ENCODE data around the gene NAV3.

Gene NAV3

DNA sequence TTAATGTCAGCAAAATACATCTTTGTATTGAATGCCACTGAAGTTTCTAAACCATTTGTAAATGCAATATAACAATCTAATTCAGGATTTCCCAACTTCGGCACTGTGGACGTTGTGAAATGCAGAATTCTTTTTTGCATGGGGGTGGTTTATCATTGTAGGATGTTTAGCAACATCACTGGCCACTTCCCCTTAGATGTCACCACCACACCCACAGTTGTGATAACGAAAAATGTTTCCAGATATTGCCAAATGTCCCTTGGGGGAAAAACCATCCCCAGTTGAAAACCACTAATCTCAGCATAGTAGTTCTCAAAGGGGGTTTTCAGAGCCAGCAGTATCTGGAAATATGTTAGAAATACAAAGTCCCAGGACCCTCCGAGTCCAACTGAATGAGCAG is 203.3 kb downstream of the NAV3 start:
- Histone ChIP-seq H2AFZ (ENCODE audit: low read length) (no peak overlapping the region), H3K79me2 (ENCODE audit: insufficient read depth, low read length) (no peaks in the 10 kb centered on the region), H3K9me2 (replicated peaks; ENCODE audit: low read depth, low read length) (no peaks in the 10 kb centered on the region), H3K36me3 (ENCODE audit: insufficient read depth, low read length) (no peaks in the 10 kb centered on the region), H4K20me1 (ENCODE audit: insufficient read depth, low read length, poor library complexity, severe bottlenecking) (no peaks in the 10 kb centered on the region), H3F3A (ENCODE audit: low read depth) (no peaks in the 10 kb centered on the region), H3K4me1 (ENCODE audit: insufficient read depth, low read length, poor library complexity, severe bottlenecking) (no peaks in the 10 kb centered on the region), H3K4me3 (ENCODE audit: low read length, poor library complexity, severe bottlenecking) (no peak overlapping the region), H3K9ac (ENCODE audit: low read depth, low read length, poor library complexity, severe bottlenecking) (no peak overlapping the region), H3K9me3 (ENCODE audit: insufficient read depth, low read depth, low read length) (no peaks in the 10 kb centered on the region), H3K27me3 (ENCODE audit: insufficient read depth, low read length, poor library complexity, severe bottlenecking) (no peaks in the 10 kb centered on the region), H3K4me2 (ENCODE audit: low read depth, low read length, poor library complexity, severe bottlenecking) (no peak overlapping the region)
- TF ChIP-seq EZH2phosphoT487 (IDR thresholded peaks at IDR 0.05; ENCODE audit: borderline replicate concordance): no peak
- TF ChIP-seq, protein P1, sequence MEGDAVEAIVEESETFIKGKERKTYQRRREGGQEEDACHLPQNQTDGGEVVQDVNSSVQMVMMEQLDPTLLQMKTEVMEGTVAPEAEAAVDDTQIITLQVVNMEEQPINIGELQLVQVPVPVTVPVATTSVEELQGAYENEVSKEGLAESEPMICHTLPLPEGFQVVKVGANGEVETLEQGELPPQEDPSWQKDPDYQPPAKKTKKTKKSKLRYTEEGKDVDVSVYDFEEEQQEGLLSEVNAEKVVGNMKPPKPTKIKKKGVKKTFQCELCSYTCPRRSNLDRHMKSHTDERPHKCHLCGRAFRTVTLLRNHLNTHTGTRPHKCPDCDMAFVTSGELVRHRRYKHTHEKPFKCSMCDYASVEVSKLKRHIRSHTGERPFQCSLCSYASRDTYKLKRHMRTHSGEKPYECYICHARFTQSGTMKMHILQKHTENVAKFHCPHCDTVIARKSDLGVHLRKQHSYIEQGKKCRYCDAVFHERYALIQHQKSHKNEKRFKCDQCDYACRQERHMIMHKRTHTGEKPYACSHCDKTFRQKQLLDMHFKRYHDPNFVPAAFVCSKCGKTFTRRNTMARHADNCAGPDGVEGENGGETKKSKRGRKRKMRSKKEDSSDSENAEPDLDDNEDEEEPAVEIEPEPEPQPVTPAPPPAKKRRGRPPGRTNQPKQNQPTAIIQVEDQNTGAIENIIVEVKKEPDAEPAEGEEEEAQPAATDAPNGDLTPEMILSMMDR (conservative IDR thresholded peaks at IDR 0.05; ENCODE audit: low read length): no peak

- no peak overlapping the region for H3K4me3 ChIP-seq (ENCODE audit: low read length, poor library complexity, severe bottlenecking)
- H3K9ac ChIP-seq (ENCODE audit: low read depth, low read length, poor library complexity, severe bottlenecking): no peak overlapping the region
- H4K20me1 ChIP-seq (ENCODE audit: insufficient read depth, low read length, poor library complexity, severe bottlenecking): no peaks in the 10 kb centered on the region
- H3F3A ChIP-seq (ENCODE audit: low read depth): no peaks in the 10 kb centered on the region
- H3K4me1 ChIP-seq (ENCODE audit: insufficient read depth, low read length, poor library complexity, severe bottlenecking): no peaks in the 10 kb centered on the region
- H3K79me2 ChIP-seq (ENCODE audit: insufficient read depth, low read length): no peaks in the 10 kb centered on the region
- TF ChIP-seq, protein P1 (conservative IDR thresholded peaks at IDR 0.05; ENCODE audit: low read length): no peak
- TF ChIP-seq EZH2phosphoT487 (IDR thresholded peaks at IDR 0.05; ENCODE audit: borderline replicate concordance): no peak
- H3K36me3 ChIP-seq (ENCODE audit: insufficient read depth, low read length): no peaks in the 10 kb centered on the region
- no peaks in the 10 kb centered on the region for H3K9me2 ChIP-seq (replicated peaks; ENCODE audit: low read depth, low read length)
- H2AFZ ChIP-seq (ENCODE audit: low read length): no peak overlapping the region
- no peaks in the 10 kb centered on the region for H3K27me3 ChIP-seq (ENCODE audit: insufficient read depth, low read length, poor library complexity, severe bottlenecking)
- no peak overlapping the region for H3K4me2 ChIP-seq (ENCODE audit: low read depth, low read length, poor library complexity, severe bottlenecking)
- H3K9me3 ChIP-seq (ENCODE audit: insufficient read depth, low read depth, low read length): no peaks in the 10 kb centered on the region
Measured at GRCh38 chr12:78035901-78036606, 205.4 kb downstream of the NAV3 start.

DNA sequence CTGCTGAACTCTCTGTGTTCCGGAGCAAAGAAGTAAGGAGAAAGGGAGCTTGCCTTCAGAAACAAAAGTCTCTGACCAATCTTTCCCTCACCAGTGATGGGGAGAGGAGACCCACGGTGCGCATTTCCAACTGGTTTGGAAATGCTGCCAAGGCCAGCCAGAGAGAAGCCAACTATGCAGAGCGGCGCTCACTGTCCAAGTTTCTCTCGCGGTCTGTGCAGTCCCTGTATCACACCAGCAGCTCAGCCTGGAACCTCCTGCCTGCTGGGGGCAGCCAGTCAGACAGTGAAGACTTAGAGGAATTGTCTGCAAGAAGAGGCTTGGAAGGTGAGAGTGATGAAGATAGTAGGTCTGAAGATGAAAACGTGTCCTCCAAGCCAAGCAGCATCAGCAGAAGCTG is 206.2 kb downstream of the NAV3 start:
- TF ChIP-seq, protein P1 (conservative IDR thresholded peaks at IDR 0.05; ENCODE audit: low read length): no peak
- no peak for TF ChIP-seq EZH2phosphoT487 (IDR thresholded peaks at IDR 0.05; ENCODE audit: borderline replicate concordance)

More for the DNA sequence above, 206.2 kb downstream of the NAV3 start:
- no peak overlapping the region for H3K9ac ChIP-seq (ENCODE audit: low read depth, low read length, poor library complexity, severe bottlenecking)
- no peak overlapping the region for H3K4me3 ChIP-seq (ENCODE audit: low read length, poor library complexity, severe bottlenecking)
- H3K79me2 ChIP-seq (ENCODE audit: insufficient read depth, low read length): no peaks in the 10 kb centered on the region
- H4K20me1 ChIP-seq (ENCODE audit: insufficient read depth, low read length, poor library complexity, severe bottlenecking): no peaks in the 10 kb centered on the region
- no peaks in the 10 kb centered on the region for H3K9me2 ChIP-seq (replicated peaks; ENCODE audit: low read depth, low read length)
- H3K4me1 ChIP-seq (ENCODE audit: insufficient read depth, low read length, poor library complexity, severe bottlenecking): no peaks in the 10 kb centered on the region
- H3F3A ChIP-seq (ENCODE audit: low read depth): no peaks in the 10 kb centered on the region
- no peaks in the 10 kb centered on the region for H3K27me3 ChIP-seq (ENCODE audit: insufficient read depth, low read length, poor library complexity, severe bottlenecking)
- H2AFZ ChIP-seq (ENCODE audit: low read length): no peak overlapping the region
- H3K9me3 ChIP-seq (ENCODE audit: insufficient read depth, low read depth, low read length): no peaks in the 10 kb centered on the region
- no peaks in the 10 kb centered on the region for H3K36me3 ChIP-seq (ENCODE audit: insufficient read depth, low read length)
- H3K4me2 ChIP-seq (ENCODE audit: low read depth, low read length, poor library complexity, severe bottlenecking): no peak overlapping the region
